Nephron (organoid): Measurements from ENCODE around the gene RPA1.

Experiments used
- H3K27ac Mint-ChIP-seq, 3 experiments: 2 replicates each; pipeline ENCODE4 v1.8.0; 2020; ENCODE audit warnings: mixed read lengths in 3 of 3, mild to moderate bottlenecking in 2 of 3, moderate library complexity in 1 of 3
- H3K27me3 Mint-ChIP-seq: 2 replicates; pipeline ENCODE4 v1.8.0; 2021; ENCODE audit warnings: low read depth, mild to moderate bottlenecking, moderate library complexity, mixed read lengths
- H3K36me3 Mint-ChIP-seq: 2 replicates; pipeline ENCODE4 v1.8.0; 2020; ENCODE audit warnings: low read depth, mixed read lengths
- H3K4me1 Mint-ChIP-seq: 2 replicates; pipeline ENCODE4 v1.8.0; 2020; ENCODE audit warnings: mixed read lengths
- H3K4me3 Mint-ChIP-seq, 3 experiments: 2 replicates each; pipeline ENCODE4 v1.8.0; 2020; ENCODE audit warnings: mild to moderate bottlenecking in 3 of 3, mixed read lengths in 3 of 3, moderate library complexity in 2 of 3
- H3K9me3 Mint-ChIP-seq: 2 replicates; pipeline ENCODE4 v1.8.0; 2020; ENCODE audit warnings: mixed read lengths
- CTCF ChIP-seq, 3 experiments: fragments of 200-600 bp; sonication (generic); IDR thresholded peaks; one replicate each; pipeline ENCODE4 v1.5.0; 2021; ENCODE audit warnings: antibody characterized with exemption in 3 of 3; ENCODE audit not compliant: unreplicated experiment in 3 of 3

RPA1 gene

GRCh38 chr17:1861391-1862010, 31.7 kb downstream of the RPA1 start:
- Mint-ChIP-seq H3K27me3 (no peaks in the 10 kb centered on the region), H3K4me3 (no peak overlapping the region), H3K36me3 (peaks cover 16% of the 10 kb centered on the region), H3K9me3 (no peaks in the 10 kb centered on the region), H3K27ac (peak overlapping the region in 1 of 3 experiments; percentile 47), H3K4me1 (no peaks in the 10 kb centered on the region)
- no peak for TF ChIP-seq CTCF (IDR thresholded peaks at IDR 0.05; ENCODE audit: unreplicated experiment in 3 of 3)

- H3K4me3 Mint-ChIP-seq, result no peak overlapping the region
Observed at GRCh38 chr17:1865252-1866037, 35.6 kb downstream of the RPA1 start.

GRCh38 chr17:1867307-1867706, 37.5 kb downstream of the RPA1 start:
- no peaks in the 10 kb centered on the region for H3K27me3 Mint-ChIP-seq
- no peaks in the 10 kb centered on the region for H3K4me1 Mint-ChIP-seq
- TF ChIP-seq CTCF (IDR thresholded peaks at IDR 0.05; ENCODE audit: unreplicated experiment in 3 of 3), result no peak
- peak overlapping the region in 1 of 3 experiments; percentile 72 for H3K27ac Mint-ChIP-seq
- no peaks in the 10 kb centered on the region for H3K9me3 Mint-ChIP-seq
- H3K36me3 Mint-ChIP-seq, result peaks cover 18% of the 10 kb centered on the region
- no peak overlapping the region for H3K4me3 Mint-ChIP-seq

More at GRCh38 chr17:1865252-1866037, 35.6 kb downstream of the RPA1 start:
- Mint-ChIP-seq H3K9me3 (no peaks in the 10 kb centered on the region), H3K27ac (no peak overlapping the region), H3K36me3 (peaks cover 21% of the 10 kb centered on the region), H3K4me1 (no peaks in the 10 kb centered on the region), H3K27me3 (no peaks in the 10 kb centered on the region)
- TF ChIP-seq CTCF (IDR thresholded peaks at IDR 0.05; ENCODE audit: unreplicated experiment in 3 of 3), result peak in 2 of 3 experiments; percentile 29 to 46

GRCh38 chr17:1868090-1868489, 38.3 kb downstream of the RPA1 start:
- peaks cover 21% of the 10 kb centered on the region for H3K36me3 Mint-ChIP-seq
- H3K9me3 Mint-ChIP-seq, result no peaks in the 10 kb centered on the region
- no peaks in the 10 kb centered on the region for H3K27me3 Mint-ChIP-seq
- no peak for TF ChIP-seq CTCF (IDR thresholded peaks at IDR 0.05; ENCODE audit: unreplicated experiment in 3 of 3)
- no peaks in the 10 kb centered on the region for H3K4me1 Mint-ChIP-seq
- no peak overlapping the region for H3K4me3 Mint-ChIP-seq
- peak overlapping the region in 1 of 3 experiments; percentile 72 for H3K27ac Mint-ChIP-seq

GRCh38 chr17:1870592-1870991, 40.8 kb downstream of the RPA1 start:
- no peaks in the 10 kb centered on the region for H3K4me1 Mint-ChIP-seq
- peaks cover 46% of the 10 kb centered on the region for H3K36me3 Mint-ChIP-seq
- no peak for TF ChIP-seq CTCF (IDR thresholded peaks at IDR 0.05; ENCODE audit: unreplicated experiment in 3 of 3)
- no peaks in the 10 kb centered on the region for H3K27me3 Mint-ChIP-seq
- no peak overlapping the region for H3K4me3 Mint-ChIP-seq
- H3K27ac Mint-ChIP-seq, result no peak overlapping the region
- no peaks in the 10 kb centered on the region for H3K9me3 Mint-ChIP-seq
